Prostate gland (tissue), 2 donors: Measurements from ENCODE around the gene LRCH2. TPM values are rescaled to one million over a fixed set of nuclear protein-coding genes. Genes with fewer than 3 reads are reported as not detected.
A peak's percentile ranks its signal among the peaks of the same experiment; 100 is the strongest.

Experiments
- DNase-seq: peaks from one replicate; pipeline ENCODE4 v3.0.0-alpha.2; 2019; ENCODE audit warnings: low spot score
- H3K27ac ChIP-seq, 2 donors: fragments of 200-600 bp; sonication (generic); 2 replicates each; pipeline ENCODE4 v1.5.1; 2017 to 2019
- H3K27me3 ChIP-seq: fragments of 200-600 bp; sonication (generic); replicated peaks from 2 replicates; pipeline ENCODE4 v1.5.1; 2019; ENCODE audit not compliant: insufficient read depth
- H3K36me3 ChIP-seq, 2 donors: fragments of 200-600 bp; sonication (generic); 1 replicate in 1 of 2; 2 replicates in 1 of 2; pipeline versions ENCODE4 v1.5.1 to v1.8.1; 2017 to 2019
- H3K4me1 ChIP-seq: fragments of 200-600 bp; sonication (generic); replicated peaks from 2 replicates; pipeline ENCODE4 v1.5.1; 2019
- H3K4me3 ChIP-seq, 2 donors: fragments of 200-600 bp; sonication (generic); 2 replicates each; pipeline ENCODE4 v1.5.1; 2017 to 2019
- H3K9me3 ChIP-seq: fragments of 200-600 bp; sonication (generic); 2 replicates; pipeline ENCODE4 v1.5.1; 2017
- CTCF ChIP-seq, 4 experiments: fragments of 200-600 bp in 2 of 4; fragments of 450-650 bp in 2 of 4; sonication (generic) in 2 of 4; IDR thresholded peaks; 1 replicate in 3 of 4; 2 replicates in 1 of 4; pipeline ENCODE4 v1.5.1; 2016 to 2019; ENCODE audit warnings: antibody characterized with exemption in 4 of 4, mild to moderate bottlenecking in 2 of 4, moderate library complexity in 2 of 4
- POLR2A ChIP-seq: fragments of 450-650 bp; IDR thresholded peaks from one replicate; pipeline ENCODE4 v1.6.1; 2016; ENCODE audit warnings: antibody characterized with exemption, mild to moderate bottlenecking
- POLR2AphosphoS5 ChIP-seq: sonication (generic); formaldehyde crosslinking; IDR thresholded peaks from one replicate; pipeline ENCODE4 v1.6.1; 2017; ENCODE audit warnings: antibody characterized with exemption
- WGBS: methylation state at CpG from one replicate; pipeline ENCODE4 v1.1.5; 2018; 5-methylcytosine and 5-hydroxymethylcytosine counted together
- intact Hi-C: fragments of 100-400 bp; cut with DNase I; formaldehyde crosslinking; loops from one replicate; pipeline ENCODE4 v1.14.2; 2022
- total RNA-seq, 2 donors: library from RNA; depleted of rRNA; stranded (reverse); fragments of >200 nt; gene quantifications; one replicate each; pipeline ENCODE4 v1.1.0, GENCODE V29; 2016

The LRCH2 gene, protein sequence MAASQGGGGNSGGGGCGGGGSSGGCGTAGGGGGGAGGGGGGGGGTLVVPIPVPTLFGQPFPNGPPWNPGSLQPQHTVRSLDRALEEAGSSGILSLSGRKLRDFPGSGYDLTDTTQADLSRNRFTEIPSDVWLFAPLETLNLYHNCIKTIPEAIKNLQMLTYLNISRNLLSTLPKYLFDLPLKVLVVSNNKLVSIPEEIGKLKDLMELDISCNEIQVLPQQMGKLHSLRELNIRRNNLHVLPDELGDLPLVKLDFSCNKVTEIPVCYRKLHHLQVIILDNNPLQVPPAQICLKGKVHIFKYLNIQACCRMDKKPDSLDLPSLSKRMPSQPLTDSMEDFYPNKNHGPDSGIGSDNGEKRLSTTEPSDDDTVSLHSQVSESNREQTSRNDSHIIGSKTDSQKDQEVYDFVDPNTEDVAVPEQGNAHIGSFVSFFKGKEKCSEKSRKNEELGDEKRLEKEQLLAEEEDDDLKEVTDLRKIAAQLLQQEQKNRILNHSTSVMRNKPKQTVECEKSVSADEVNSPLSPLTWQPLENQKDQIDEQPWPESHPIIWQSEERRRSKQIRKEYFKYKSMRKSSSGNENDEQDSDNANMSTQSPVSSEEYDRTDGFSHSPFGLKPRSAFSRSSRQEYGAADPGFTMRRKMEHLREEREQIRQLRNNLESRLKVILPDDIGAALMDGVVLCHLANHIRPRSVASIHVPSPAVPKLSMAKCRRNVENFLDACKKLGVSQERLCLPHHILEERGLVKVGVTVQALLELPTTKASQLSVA
- total RNA-seq: 1 to 10 TPM; 5.6 to 7.0 TPM

- WGBS: under 1% methylated on average over 25 of the region's 59 CpGs
- H3K27ac ChIP-seq: peak within 1 kb of the TSS; percentile 58 to 71
- no peaks in the 10 kb centered on the region for H3K4me1 ChIP-seq
- H3K4me3 ChIP-seq: peak within 1 kb of the TSS; percentile 45 to 52
- H3K9me3 ChIP-seq: no peaks in the 10 kb centered on the region
- intact Hi-C loops: no loop called here
- peak; percentile 9 for DNase-seq
- no peaks in the 10 kb centered on the region for H3K36me3 ChIP-seq
- TF ChIP-seq POLR2A (no peak), POLR2AphosphoS5 (no peak), CTCF (IDR thresholded peaks at IDR 0.05) (no peak)
- no peaks in the 10 kb centered on the region for H3K27me3 ChIP-seq
Measured at GRCh38 chrX:115233497-115234455, at the start of gene LRCH2. TSS of gene LRCH2 (minus strand) at chrX:115234096. CDS start at chrX:115234041, 55 bp downstream.

DNA sequence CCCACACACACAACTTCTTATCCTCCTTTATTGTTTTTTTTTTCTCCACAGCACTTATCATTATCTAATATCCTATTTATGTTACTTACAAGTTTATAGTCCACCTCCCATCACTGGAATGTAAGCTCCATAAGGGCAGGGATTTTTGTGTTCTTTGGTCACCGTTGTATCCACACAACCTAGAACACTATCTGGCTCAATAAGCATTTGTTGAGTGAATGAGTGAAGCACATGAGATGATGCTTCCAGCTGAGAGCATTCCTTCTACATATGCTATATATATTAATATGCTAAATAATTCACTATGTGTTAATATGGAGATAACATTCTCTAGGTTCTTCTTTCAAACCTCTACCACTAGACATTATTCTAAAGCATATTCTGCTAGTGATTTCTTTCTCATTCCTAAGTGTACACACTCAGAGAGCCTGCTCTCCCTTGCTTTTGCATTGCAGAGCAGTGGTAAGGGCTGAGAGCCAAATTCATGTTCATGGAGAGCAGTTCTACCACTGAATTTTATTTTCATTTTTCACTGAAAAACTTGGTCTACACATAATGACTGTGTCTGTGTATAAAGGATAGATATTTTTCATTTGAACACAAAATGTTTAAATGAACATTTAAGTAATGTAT lies 35.3 kb upstream of the LRCH2 start:
- no peaks in the 10 kb centered on the region for H3K27me3 ChIP-seq
- DNase-seq: no peak
- no peak overlapping the region for H3K4me3 ChIP-seq
- no peak overlapping the region for H3K27ac ChIP-seq
- H3K36me3 ChIP-seq: no peaks in the 10 kb centered on the region
- intact Hi-C loops: no loop called here
- TF ChIP-seq POLR2A: no peak
- no peak for TF ChIP-seq POLR2AphosphoS5
- no peak for TF ChIP-seq CTCF (IDR thresholded peaks at IDR 0.05)
- H3K4me1 ChIP-seq: no peaks in the 10 kb centered on the region
- 88% methylated on average over 1 of the region's 1 CpG for WGBS
- no peaks in the 10 kb centered on the region for H3K9me3 ChIP-seq

DNA sequence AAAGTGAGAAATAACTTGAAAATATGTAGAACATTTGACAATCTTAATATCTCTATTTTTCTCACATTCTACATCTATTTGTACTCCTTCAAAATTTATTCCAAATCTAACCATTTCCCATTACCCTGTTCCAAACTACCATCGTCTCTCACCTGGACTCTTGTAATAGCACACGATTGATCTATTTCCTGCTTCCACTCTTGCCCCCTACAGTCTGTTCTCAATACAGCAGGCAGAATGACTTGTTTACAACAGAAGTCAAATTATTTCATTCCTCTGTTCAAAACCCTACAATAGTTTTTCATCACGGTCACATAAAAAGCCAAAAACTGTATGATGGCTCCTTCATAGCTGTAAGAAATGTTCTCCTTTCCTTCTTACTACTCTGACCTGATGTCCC lies 34.5 kb upstream of the LRCH2 start:
- intact Hi-C loops: no loop called here
- Histone ChIP-seq H3K36me3 (no peaks in the 10 kb centered on the region), H3K9me3 (no peaks in the 10 kb centered on the region), H3K27me3 (no peaks in the 10 kb centered on the region), H3K4me1 (no peaks in the 10 kb centered on the region), H3K4me3 (no peak overlapping the region), H3K27ac (no peak overlapping the region)
- 55% methylated on average over 3 of the region's 3 CpGs for WGBS
- TF ChIP-seq CTCF (IDR thresholded peaks at IDR 0.05) (no peak), POLR2A (no peak), POLR2AphosphoS5 (no peak)
- DNase-seq: no peak

GRCh38 chrX:115266300-115266699 lies 32.4 kb upstream of the LRCH2 start:
- Histone ChIP-seq H3K27ac (no peak overlapping the region), H3K36me3 (no peaks in the 10 kb centered on the region), H3K9me3 (no peaks in the 10 kb centered on the region), H3K4me3 (no peak overlapping the region), H3K4me1 (no peaks in the 10 kb centered on the region), H3K27me3 (no peaks in the 10 kb centered on the region)
- 56% methylated on average over 2 of the region's 2 CpGs for WGBS
- TF ChIP-seq CTCF (IDR thresholded peaks at IDR 0.05): no peak
- TF ChIP-seq POLR2AphosphoS5: no peak
- no peak for TF ChIP-seq POLR2A
- intact Hi-C loops: no loop called here
- DNase-seq: no peak
